Tibial nerve (tissue), 4 donors: Measurements from ENCODE around the gene ZNF791. TPM values are rescaled to one million over a fixed set of nuclear protein-coding genes. Genes with fewer than 3 reads are reported as not detected.
"Not testable (repeated sequence)": the region's sequence is repeated elsewhere in the genome, so short reads cannot be mapped to it uniquely, and the experiment has no call there.

Source experiments
- DNase-seq, 2 donors: peaks; one replicate each; pipeline ENCODE4 v3.0.0-alpha.2; 2019; ENCODE audit warnings: low spot score in 2 of 2
- H3K27ac ChIP-seq, 4 donors: fragments of 200-600 bp; sonication (generic) in 3 of 4; one replicate each; pipeline ENCODE4 v1.5.1; 2017 to 2019; ENCODE audit warnings: mild to moderate bottlenecking in 1 of 4
- H3K27me3 ChIP-seq, 2 donors: fragments of 200-600 bp; sonication (generic) in 1 of 2; one replicate each; pipeline versions ENCODE4 v1.5.1 to v1.6.0; 2017 to 2019
- H3K36me3 ChIP-seq, 3 donors: fragments of 200-600 bp; sonication (generic); one replicate each; pipeline ENCODE4 v1.5.1; 2018 to 2019
- H3K4me1 ChIP-seq, 4 donors: fragments of 200-600 bp; sonication (generic) in 3 of 4; one replicate each; pipeline ENCODE4 v1.5.1; 2017 to 2019
- H3K4me3 ChIP-seq, 4 donors: fragments of 200-600 bp; sonication (generic) in 3 of 4; one replicate each; pipeline ENCODE4 v1.5.1; 2017 to 2019; ENCODE audit warnings: mild to moderate bottlenecking in 1 of 4, moderate library complexity in 1 of 4
- H3K9me3 ChIP-seq, 4 donors: fragments of 200-600 bp; sonication (generic) in 3 of 4; one replicate each; pipeline ENCODE4 v1.5.1; 2017 to 2019
- EP300 ChIP-seq, 2 donors: sonication (generic); formaldehyde crosslinking; IDR thresholded peaks; one replicate each; pipeline ENCODE4 v1.6.1; 2017; ENCODE audit warnings: antibody characterized with exemption in 2 of 2, mild to moderate bottlenecking in 1 of 2
- POLR2A ChIP-seq, 2 donors: fragments of 450-650 bp; IDR thresholded peaks; one replicate each; pipeline ENCODE4 v1.6.1; 2017; ENCODE audit warnings: antibody characterized with exemption in 2 of 2, mild to moderate bottlenecking in 2 of 2, moderate library complexity in 2 of 2
- WGBS, 2 donors: methylation state at CpG; one replicate each; pipeline ENCODE4 v1.1.5; 2018; 5-methylcytosine and 5-hydroxymethylcytosine counted together
- total RNA-seq, 4 donors: library from RNA; depleted of rRNA; stranded (reverse); fragments of >200 nt; gene quantifications; one replicate each; pipeline ENCODE4 v1.1.0, GENCODE V29; 2016
- TF ChIP-seq, protein P1 (sequence below), 5 experiments: fragments of 200-600 bp in 3 of 5; fragments of 450-650 bp in 2 of 5; sonication (generic) in 3 of 5; IDR thresholded peaks; one replicate each; pipeline ENCODE4 v1.5.1; 2016 to 2019; ENCODE audit warnings: antibody characterized with exemption in 5 of 5, mild to moderate bottlenecking in 3 of 5, moderate library complexity in 2 of 5

The ZNF791 gene
- 10 to 100 TPM; 36.1 to 38.7 (median 37.6) TPM for total RNA-seq

DNA sequence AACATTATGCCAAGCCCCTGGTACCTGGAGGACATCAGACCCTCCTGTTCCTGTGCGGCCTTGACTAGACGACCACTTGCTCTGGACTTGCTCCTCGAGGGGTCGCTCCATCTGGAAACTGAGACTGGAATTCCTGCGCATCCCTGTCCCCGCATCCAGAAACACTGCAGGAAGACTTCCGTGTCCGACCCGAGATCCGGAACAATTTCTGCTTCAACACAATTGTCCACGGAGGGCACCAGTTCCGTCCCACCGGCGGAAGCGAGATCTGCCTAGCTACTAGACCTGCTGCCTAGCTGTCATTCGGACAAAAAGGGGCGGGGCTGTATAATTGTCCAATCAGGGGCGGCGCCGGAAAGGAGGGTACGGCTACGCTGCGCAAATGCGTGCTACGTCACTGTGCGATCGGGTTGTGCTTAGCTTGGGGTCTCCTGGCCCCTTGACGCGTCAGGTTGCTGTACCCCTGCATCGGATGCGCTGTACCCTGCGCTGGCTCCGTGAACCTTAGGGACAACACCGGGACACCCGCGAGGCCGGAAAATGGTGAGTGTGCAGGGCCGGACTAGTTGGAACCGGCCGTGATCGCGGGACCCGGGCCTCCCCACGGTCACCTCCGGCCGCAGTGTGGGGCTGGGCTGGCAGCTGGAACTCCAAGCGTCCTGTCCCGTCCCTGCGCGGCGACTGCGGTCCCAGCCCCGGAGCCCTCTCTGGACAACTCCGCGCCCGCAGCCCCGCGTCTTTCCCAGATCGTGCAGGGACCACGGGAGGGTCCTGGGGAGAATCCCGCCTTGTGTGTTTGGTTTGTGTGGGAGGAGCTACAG lies at the start of gene ZNF791, which contains the start of gene ZNF490:
Gene ZNF791, plus strand, starts transcription at position 381 of the 821 bp plus-strand sequence. Its CDS starts 160 bp downstream, at position 541.
Gene ZNF490, minus strand, starts transcription at position 274 of the 821 bp plus-strand sequence. Its CDS starts 133 bp downstream, at position 141.
- Histone ChIP-seq H3K4me1 (peaks cover 0 to 46% (median 30%) of the 10 kb centered on the region in 4 donors), H3K36me3 (peaks cover 0 to 58% (median 3%) of the 10 kb centered on the region in 3 donors), H3K4me3 (peak within 1 kb of the TSS; percentile 78 to 100 (median 94)), H3K27ac (peak within 1 kb of the TSS; percentile 98 to 100 (median 98)), H3K9me3 (no peaks in the 10 kb centered on the region), H3K27me3 (no peaks in the 10 kb centered on the region)
- peak; percentile 99 to 100 for DNase-seq
- 0% methylated on average over 41 of the region's 61 CpGs for WGBS, 2 donors
- TF ChIP-seq EP300 (IDR thresholded peaks at IDR 0.05), result peak; percentile 72 to 96
- TF ChIP-seq, protein P1, sequence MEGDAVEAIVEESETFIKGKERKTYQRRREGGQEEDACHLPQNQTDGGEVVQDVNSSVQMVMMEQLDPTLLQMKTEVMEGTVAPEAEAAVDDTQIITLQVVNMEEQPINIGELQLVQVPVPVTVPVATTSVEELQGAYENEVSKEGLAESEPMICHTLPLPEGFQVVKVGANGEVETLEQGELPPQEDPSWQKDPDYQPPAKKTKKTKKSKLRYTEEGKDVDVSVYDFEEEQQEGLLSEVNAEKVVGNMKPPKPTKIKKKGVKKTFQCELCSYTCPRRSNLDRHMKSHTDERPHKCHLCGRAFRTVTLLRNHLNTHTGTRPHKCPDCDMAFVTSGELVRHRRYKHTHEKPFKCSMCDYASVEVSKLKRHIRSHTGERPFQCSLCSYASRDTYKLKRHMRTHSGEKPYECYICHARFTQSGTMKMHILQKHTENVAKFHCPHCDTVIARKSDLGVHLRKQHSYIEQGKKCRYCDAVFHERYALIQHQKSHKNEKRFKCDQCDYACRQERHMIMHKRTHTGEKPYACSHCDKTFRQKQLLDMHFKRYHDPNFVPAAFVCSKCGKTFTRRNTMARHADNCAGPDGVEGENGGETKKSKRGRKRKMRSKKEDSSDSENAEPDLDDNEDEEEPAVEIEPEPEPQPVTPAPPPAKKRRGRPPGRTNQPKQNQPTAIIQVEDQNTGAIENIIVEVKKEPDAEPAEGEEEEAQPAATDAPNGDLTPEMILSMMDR (IDR thresholded peaks at IDR 0.05), result peak in 1 of 5 experiments; percentile 36
- TF ChIP-seq POLR2A (IDR thresholded peaks at IDR 0.05), result peak; percentile 84 to 93

DNA sequence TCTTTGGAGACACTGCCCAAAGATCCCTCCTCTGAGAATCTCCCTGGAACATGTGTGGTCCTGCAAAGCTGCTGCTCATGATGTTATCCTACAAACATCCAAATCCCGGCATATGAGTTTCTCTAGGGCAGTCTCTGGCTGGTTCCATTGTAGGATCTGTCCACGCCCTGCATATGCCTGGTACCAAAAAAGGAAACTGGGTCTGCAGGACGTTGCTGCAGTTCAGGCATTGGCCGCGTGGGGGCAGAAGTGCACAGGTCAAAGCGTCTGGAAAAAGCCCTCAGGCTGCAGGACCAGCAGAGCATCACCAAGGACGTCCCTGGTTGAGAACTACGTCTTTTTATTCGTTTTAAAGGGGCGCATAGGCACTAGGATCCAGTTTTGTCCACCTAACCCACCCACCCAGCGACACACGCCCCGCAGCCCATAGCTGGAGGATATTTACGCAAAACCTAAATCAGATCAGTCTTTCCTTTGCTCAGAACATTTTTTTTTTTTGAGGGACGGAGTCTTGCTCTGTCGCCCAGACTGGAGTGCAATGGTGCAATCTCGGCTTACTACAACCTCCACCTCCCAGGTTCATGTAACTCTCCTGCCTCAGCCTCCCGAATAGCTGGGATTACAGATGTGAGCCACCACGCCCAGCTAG lies 46.6 kb upstream of the ZNF791 start:
- no peak overlapping the region for H3K27ac ChIP-seq
- WGBS, 2 donors, result 18 to 23% methylated on average over 19 of the region's 19 CpGs
- TF ChIP-seq POLR2A (IDR thresholded peaks at IDR 0.05), result no peak
- TF ChIP-seq, protein P1 (IDR thresholded peaks at IDR 0.05), result peak; percentile 83 to 95 (median 94)
- DNase-seq, result peak; percentile 92 to 97
- H3K4me1 ChIP-seq, result peaks cover 0 to 7% (median 2%) of the 10 kb centered on the region in 4 donors
- no peaks in the 10 kb centered on the region for H3K27me3 ChIP-seq
- H3K4me3 ChIP-seq, result no peak overlapping the region
- H3K36me3 ChIP-seq, result no peaks in the 10 kb centered on the region
- no peaks in the 10 kb centered on the region for H3K9me3 ChIP-seq

DNA sequence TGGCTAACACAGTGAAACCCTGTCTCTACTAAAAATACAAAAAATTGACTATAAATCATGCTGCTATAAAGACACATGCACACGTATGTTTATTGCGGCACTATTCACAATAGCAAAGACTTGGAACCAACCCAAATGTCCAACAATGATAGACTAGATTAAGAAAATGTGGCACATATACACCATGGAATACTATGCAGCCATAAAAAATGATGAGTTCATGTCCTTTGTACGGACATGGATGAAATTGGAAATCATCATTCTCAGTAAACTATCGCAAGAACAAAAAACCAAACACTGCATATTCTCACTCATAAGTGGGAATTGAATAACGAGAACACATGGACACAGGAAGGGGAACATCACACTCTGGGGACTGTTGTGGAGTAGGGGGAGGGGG lies 44.3 kb upstream of the ZNF791 start:
- not testable (repeated sequence) for H3K27me3 ChIP-seq, H3K4me1 ChIP-seq, H3K27ac ChIP-seq, DNase-seq, H3K36me3 ChIP-seq, H3K9me3 ChIP-seq, H3K4me3 ChIP-seq
- 88 to 98% methylated on average over 5 of the region's 5 CpGs for whole genome bisulfite sequencing, 2 donors

DNA sequence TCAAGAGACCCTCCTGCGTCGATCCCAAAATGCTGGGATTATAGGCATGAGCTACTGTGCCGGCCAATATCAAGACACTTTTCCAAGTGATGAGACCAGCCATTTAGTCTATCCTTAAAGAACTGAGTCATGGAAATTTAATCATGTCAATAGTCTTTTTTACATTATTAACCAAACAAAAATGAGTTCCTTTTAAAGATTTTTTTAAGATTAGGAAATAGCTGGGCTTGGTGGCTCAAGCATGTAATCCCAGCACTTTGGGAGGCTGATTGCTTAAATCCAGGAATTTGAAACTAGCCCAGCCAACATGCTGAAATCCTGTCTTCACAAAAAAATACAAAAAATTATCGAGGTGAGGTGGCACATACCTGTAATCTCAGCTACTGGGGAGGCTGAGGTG lies 42.8 kb upstream of the ZNF791 start:
- no peak for TF ChIP-seq EP300 (IDR thresholded peaks at IDR 0.05)
- no peak for TF ChIP-seq POLR2A (IDR thresholded peaks at IDR 0.05)
- TF ChIP-seq, protein P1 (IDR thresholded peaks at IDR 0.05), result no peak
- peaks cover 0 to 7% (median 2%) of the 10 kb centered on the region in 4 donors for H3K4me1 ChIP-seq
- no peaks in the 10 kb centered on the region for H3K36me3 ChIP-seq
- WGBS, 2 donors, result 78 to 85% methylated on average over 4 of the region's 4 CpGs
- no peak for DNase-seq
- H3K9me3 ChIP-seq, result no peaks in the 10 kb centered on the region
- H3K4me3 ChIP-seq, result no peak overlapping the region
- no peaks in the 10 kb centered on the region for H3K27me3 ChIP-seq
- no peak overlapping the region for H3K27ac ChIP-seq

DNA sequence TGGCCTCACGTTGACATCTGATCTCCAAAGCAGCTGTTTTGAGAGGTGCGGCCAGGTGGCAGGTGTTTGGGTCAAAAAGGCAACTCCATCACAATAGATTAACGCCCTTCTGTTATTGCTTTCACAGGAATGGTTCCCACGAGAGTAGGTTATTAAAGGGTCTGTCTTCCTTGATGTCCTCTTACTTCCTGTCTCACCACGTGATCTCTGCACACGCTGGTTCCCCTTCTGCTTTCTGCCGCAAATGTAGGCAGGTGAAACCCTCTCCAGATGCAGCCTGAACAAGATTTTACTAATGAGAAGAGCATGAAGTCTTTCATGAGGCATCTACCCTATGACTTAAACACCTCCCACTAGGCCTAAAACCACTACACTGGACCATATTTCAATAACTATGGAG lies 36.7 kb upstream of the ZNF791 start:
- TF ChIP-seq EP300 (IDR thresholded peaks at IDR 0.05), result no peak
- no peak for TF ChIP-seq POLR2A (IDR thresholded peaks at IDR 0.05)
- TF ChIP-seq, protein P1 (IDR thresholded peaks at IDR 0.05), result no peak
- H3K36me3 ChIP-seq, result peaks cover 0 to 36% (median 0%) of the 10 kb centered on the region in 3 donors
- no peaks in the 10 kb centered on the region for H3K4me1 ChIP-seq
- H3K9me3 ChIP-seq, result peaks cover 0 to 26% (median 0%) of the 10 kb centered on the region in 4 donors
- no peak for DNase-seq
- no peaks in the 10 kb centered on the region for H3K27me3 ChIP-seq
- WGBS, 2 donors, result 51 to 54% methylated on average over 7 of the region's 7 CpGs
- no peak overlapping the region for H3K4me3 ChIP-seq
- H3K27ac ChIP-seq, result no peak overlapping the region
